GM23248 (cell line): ENCODE results near the gene RNF13.

Experiments used
- EZH2 ChIP-seq: fragments of 200-600 bp; sonication (generic); IDR thresholded peaks from 2 replicates; pipeline ENCODE4 v1.6.1; 2018; ENCODE audit warnings: antibody characterized with exemption, mild to moderate bottlenecking; ENCODE audit not compliant: insufficient read depth, poor library complexity, severe bottlenecking
- EZH2phosphoT487 ChIP-seq: fragments of 200-600 bp; sonication (generic); IDR thresholded peaks from 2 replicates; pipeline ENCODE4 v1.6.1; 2018; ENCODE audit warnings: antibody characterized with exemption, moderate library complexity, mild to moderate bottlenecking, low read depth; ENCODE audit not compliant: insufficient read depth

GRCh38 chr3:149830902-149831301 is 17.9 kb downstream of the RNF13 start:
- TF ChIP-seq EZH2 = no peak
- no peak for TF ChIP-seq EZH2phosphoT487
